Kidney epithelial cell (primary cell): ENCODE results near the gene UBR4. TPM values are rescaled to one million over a fixed set of nuclear protein-coding genes. Genes with fewer than 3 reads are reported as not detected.

Experiments used
- DNase-seq: peaks from one replicate; pipeline ENCODE4 v3.0.0-alpha.2; 2010; ENCODE audit warnings: low read depth
- H3K27me3 ChIP-seq: 2 replicates; pipeline ENCODE4 v1.6.0; 2011; ENCODE audit warnings: low read length; ENCODE audit not compliant: control insufficient read depth, insufficient read depth
- H3K36me3 ChIP-seq: 2 replicates; pipeline ENCODE4 v1.5.1; 2011; ENCODE audit warnings: low read length; ENCODE audit not compliant: control insufficient read depth, insufficient read depth
- H3K4me3 ChIP-seq: 2 replicates; pipeline ENCODE4 v1.5.1; 2011; ENCODE audit warnings: low read depth, mild to moderate bottlenecking, control low read depth, low read length
- CTCF ChIP-seq: IDR thresholded peaks from 2 replicates; pipeline ENCODE4 v1.5.1; 2011; ENCODE audit warnings: mild to moderate bottlenecking, moderate library complexity, low read length, control low read depth, inconsistent platforms; ENCODE audit not compliant: insufficient read depth, poor library complexity, severe bottlenecking
- total RNA-seq: library from RNA; depleted of rRNA; stranded (reverse); fragments of >200 nt; gene quantifications from 2 replicates; pipeline ENCODE4 v1.2.3, GENCODE V29; 2015

The UBR4 gene
- total RNA-seq, 1 donor from 2014 or later: 125 TPM

- peak overlapping the region; percentile 95 for H3K4me3 ChIP-seq
- TF ChIP-seq CTCF: no peak
These were observed 895 bp upstream of the UBR4 start for GRCh38 chr1:19210772-19211549.

DNA sequence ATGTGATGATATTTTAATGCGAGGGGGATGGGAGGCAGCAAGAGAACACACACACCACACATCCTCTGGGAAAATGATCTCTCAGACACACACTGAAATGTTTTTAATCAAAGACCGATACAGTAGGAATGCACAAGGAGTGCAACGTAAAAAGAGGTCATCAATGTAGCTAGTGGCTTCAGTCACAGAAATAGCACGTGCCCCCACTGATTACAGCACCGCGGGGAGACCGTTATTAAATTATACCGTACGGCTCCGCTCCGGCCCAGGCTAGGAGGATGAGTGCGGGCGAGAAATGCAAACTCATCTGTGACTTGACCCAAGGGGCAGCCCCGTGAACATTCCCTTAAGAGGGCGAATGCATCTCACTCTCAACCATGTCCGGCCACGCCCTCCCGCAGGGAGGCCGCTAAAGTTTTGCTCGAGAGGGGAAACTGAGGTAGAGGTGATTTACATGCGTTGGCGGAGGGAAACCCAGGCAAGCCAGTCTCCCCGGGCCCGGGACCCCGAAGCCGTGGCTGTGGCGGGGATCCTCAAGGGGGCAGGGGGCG lies 552 bp downstream of the UBR4 start:
- no peak for DNase-seq
- H3K36me3 ChIP-seq: no peaks in the 10 kb centered on the region
- H3K27me3 ChIP-seq: no peaks in the 10 kb centered on the region
- no peak for TF ChIP-seq CTCF
- H3K4me3 ChIP-seq: peak overlapping the region; percentile 95

More at GRCh38 chr1:19210772-19211549, 895 bp upstream of the UBR4 start:
- Histone ChIP-seq H3K27me3 (no peaks in the 10 kb centered on the region), H3K36me3 (no peaks in the 10 kb centered on the region)
- DNase-seq: no peak

DNA sequence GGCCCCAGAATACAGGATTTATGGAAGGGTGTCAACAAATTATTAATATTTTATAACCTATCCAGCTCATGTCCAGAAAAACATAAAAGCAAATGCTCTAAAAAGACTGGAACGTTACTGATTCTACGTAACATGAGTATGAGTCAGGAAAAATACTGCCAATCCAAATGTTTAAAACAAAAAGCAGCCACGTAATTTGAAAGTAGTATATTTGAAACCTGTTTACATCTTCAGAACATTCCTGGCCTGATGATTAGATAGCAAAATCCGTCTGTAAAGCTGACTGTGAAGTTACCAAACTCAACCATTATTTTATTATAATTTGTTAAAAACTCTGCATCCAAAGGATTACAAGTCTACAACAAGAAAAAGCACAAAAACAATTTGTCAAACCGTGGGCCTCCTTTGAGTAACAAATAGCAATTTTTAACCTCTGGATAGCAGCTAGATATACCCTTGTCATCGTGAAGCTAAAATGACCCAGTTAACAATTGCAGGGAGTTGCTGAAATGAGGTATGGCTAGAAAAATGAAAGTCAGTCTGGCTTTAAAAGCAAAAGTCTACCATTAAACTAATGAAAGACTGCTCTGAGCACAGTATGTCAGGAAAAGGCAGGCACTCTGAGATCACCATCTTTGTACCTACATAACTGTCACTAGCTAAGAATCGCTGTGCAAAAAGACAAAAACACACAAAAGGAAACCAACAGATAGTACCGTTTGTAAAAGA lies 1.2 kb downstream of the UBR4 start:
- DNase-seq: no peak
- H3K36me3 ChIP-seq: no peaks in the 10 kb centered on the region
- H3K4me3 ChIP-seq: peak overlapping the region; percentile 95
- no peaks in the 10 kb centered on the region for H3K27me3 ChIP-seq
- TF ChIP-seq CTCF: no peak

- no peaks in the 10 kb centered on the region for H3K36me3 ChIP-seq
- no peaks in the 10 kb centered on the region for H3K27me3 ChIP-seq
- DNase-seq: no peak
- TF ChIP-seq CTCF: no peak
- no peak overlapping the region for H3K4me3 ChIP-seq
These were observed 3.1 kb downstream of the UBR4 start for GRCh38 chr1:19206947-19207346.

- no peak overlapping the region for H3K4me3 ChIP-seq
- no peaks in the 10 kb centered on the region for H3K36me3 ChIP-seq
- DNase-seq: no peak
- no peaks in the 10 kb centered on the region for H3K27me3 ChIP-seq
- TF ChIP-seq CTCF: no peak
These were observed 4.2 kb downstream of the UBR4 start for GRCh38 chr1:19205845-19206244.
